HEK293 (cell line): Measurements from ENCODE around the gene LDLRAD4.

Source experiments
- CTCF ChIA-PET: fragments of 350-600 bp; formaldehyde crosslinking; extraction: SDS; loops from one replicate; lab custom pipeline; 2021; ENCODE audit warnings: antibody characterized with exemption; lab: Yijun Ruan, JAX
- POLR2A ChIA-PET: fragments of 300-600 bp; formaldehyde crosslinking; extraction: SDS; loops from one replicate; lab custom pipeline; 2020; ENCODE audit warnings: antibody characterized with exemption, inconsistent platforms; lab: Yijun Ruan, JAX
- H3K27ac ChIP-seq: fragments of 200-500 bp; sonication (Bioruptor generic); 2 replicates; pipeline ENCODE4 v1.5.1; 2014; ENCODE audit warnings: low read depth, low read length, control low read depth, inconsistent platforms; ENCODE audit errors: extremely low read depth
- H3K36me3 ChIP-seq, 2 experiments: fragments of 200-500 bp in 1 of 2; sonication (Bioruptor generic) in 1 of 2; 1 replicate in 1 of 2; 2 replicates in 1 of 2; pipeline ENCODE4 v1.5.1; 2014 to 2017; ENCODE audit warnings: inconsistent platforms in 2 of 2, low read length in 2 of 2; ENCODE audit not compliant: control insufficient read depth in 2 of 2, insufficient read depth in 1 of 2
- H3K4me1 ChIP-seq: fragments of 200-500 bp; sonication (Bioruptor generic); 2 replicates; pipeline ENCODE4 v1.5.1; 2014; ENCODE audit warnings: mild to moderate bottlenecking, low read length, inconsistent platforms; ENCODE audit not compliant: control insufficient read depth, insufficient read depth
- H3K4me3 ChIP-seq: 2 replicates; pipeline ENCODE4 v1.5.1; 2011; ENCODE audit warnings: low read depth, mild to moderate bottlenecking, control low read depth, low read length, moderate library complexity
- H3K9me3 ChIP-seq: fragments of 200-500 bp; sonication (Bioruptor generic); 2 replicates; pipeline ENCODE4 v1.5.1; 2014; ENCODE audit warnings: low read depth, low read length, inconsistent platforms; ENCODE audit not compliant: control insufficient read depth, insufficient read depth
- AEBP2 ChIP-seq: fragments of 450-650 bp; formaldehyde crosslinking; IDR thresholded peaks from 2 replicates; pipeline ENCODE4 v1.5.1; 2016; ENCODE audit warnings: missing biosample characterization, missing genetic modification characterization, borderline replicate concordance
- GLIS1 ChIP-seq: fragments of 450-650 bp; formaldehyde crosslinking; IDR thresholded peaks from 2 replicates; pipeline ENCODE4 v1.5.1; 2016; ENCODE audit warnings: missing biosample characterization, missing genetic modification characterization
- PRDM2 ChIP-seq: fragments of 450-650 bp; formaldehyde crosslinking; IDR thresholded peaks from 2 replicates; pipeline ENCODE4 v1.5.1; 2016; ENCODE audit warnings: missing biosample characterization, missing genetic modification characterization, borderline replicate concordance
- SP7 ChIP-seq: fragments of 450-650 bp; formaldehyde crosslinking; IDR thresholded peaks from 2 replicates; pipeline ENCODE4 v1.5.1; 2016; ENCODE audit warnings: missing biosample characterization, missing genetic modification characterization
- ZBTB17 ChIP-seq: fragments of 450-650 bp; formaldehyde crosslinking; IDR thresholded peaks from 2 replicates; pipeline ENCODE4 v1.5.1; 2016; ENCODE audit warnings: missing biosample characterization, missing genetic modification characterization
- ZBTB8A ChIP-seq: fragments of 450-650 bp; formaldehyde crosslinking; IDR thresholded peaks from 2 replicates; pipeline ENCODE4 v1.5.1; 2016; ENCODE audit warnings: missing biosample characterization, missing genetic modification characterization
- ZEB2 ChIP-seq: fragments of 450-650 bp; formaldehyde crosslinking; IDR thresholded peaks from 2 replicates; pipeline ENCODE4 v1.5.1; 2016; ENCODE audit warnings: missing biosample characterization, missing genetic modification characterization
- ZFP3 ChIP-seq: fragments of 450-650 bp; formaldehyde crosslinking; IDR thresholded peaks from 2 replicates; pipeline ENCODE4 v1.5.1; 2016; ENCODE audit warnings: low read depth, missing biosample characterization, missing genetic modification characterization
- ZNF10 ChIP-seq: fragments of 450-650 bp; formaldehyde crosslinking; IDR thresholded peaks from 2 replicates; pipeline ENCODE4 v1.5.1; 2017; ENCODE audit warnings: missing biosample characterization, missing genetic modification characterization
- ZNF202 ChIP-seq: fragments of 450-650 bp; formaldehyde crosslinking; IDR thresholded peaks from 2 replicates; pipeline ENCODE4 v1.5.1; 2016; ENCODE audit warnings: missing biosample characterization, missing genetic modification characterization, borderline replicate concordance
- ZNF292 ChIP-seq: fragments of 450-650 bp; formaldehyde crosslinking; IDR thresholded peaks from 2 replicates; pipeline ENCODE4 v1.5.1; 2016; ENCODE audit warnings: low read depth, missing biosample characterization, missing genetic modification characterization, borderline replicate concordance
- ZNF394 ChIP-seq: fragments of 450-650 bp; formaldehyde crosslinking; IDR thresholded peaks from 2 replicates; pipeline ENCODE4 v1.5.1; 2016; ENCODE audit warnings: missing biosample characterization, missing genetic modification characterization, mild to moderate bottlenecking, moderate library complexity, borderline replicate concordance
- ZNF521 ChIP-seq: fragments of 450-650 bp; formaldehyde crosslinking; IDR thresholded peaks from 2 replicates; pipeline ENCODE4 v1.5.1; 2017; ENCODE audit warnings: missing biosample characterization, mild to moderate bottlenecking, missing genetic modification characterization
- ZNF555 ChIP-seq: fragments of 450-650 bp; formaldehyde crosslinking; conservative IDR thresholded peaks from 2 replicates; pipeline ENCODE4 v1.5.1; 2017; ENCODE audit warnings: missing biosample characterization, mild to moderate bottlenecking, missing genetic modification characterization, inconsistent platforms
- ZNF580 ChIP-seq: fragments of 450-650 bp; formaldehyde crosslinking; IDR thresholded peaks from 2 replicates; pipeline ENCODE4 v1.5.1; 2016; ENCODE audit warnings: missing biosample characterization, missing genetic modification characterization
- ZNF621 ChIP-seq: fragments of 450-650 bp; formaldehyde crosslinking; IDR thresholded peaks from 2 replicates; pipeline ENCODE4 v1.5.1; 2017; ENCODE audit warnings: missing biosample characterization, missing genetic modification characterization
- ZNF658 ChIP-seq: fragments of 450-650 bp; formaldehyde crosslinking; IDR thresholded peaks from 2 replicates; pipeline ENCODE4; 2016; ENCODE audit warnings: missing biosample characterization, missing genetic modification characterization
- ZNF670 ChIP-seq: fragments of 450-650 bp; formaldehyde crosslinking; IDR thresholded peaks from 2 replicates; pipeline ENCODE4 v1.5.1; 2016; ENCODE audit warnings: missing biosample characterization, missing genetic modification characterization, low read depth
- ZSCAN4 ChIP-seq: fragments of 450-650 bp; formaldehyde crosslinking; IDR thresholded peaks from 2 replicates; pipeline ENCODE4 v1.5.1; 2017; ENCODE audit warnings: missing biosample characterization, missing genetic modification characterization

The LDLRAD4 gene

GRCh38 chr18:13379930-13380690, 161.6 kb downstream of the LDLRAD4 start (continued):
- TF ChIP-seq ZSCAN4 (tag by site-specific recombination), result no peak

GRCh38 chr18:13380691-13381070, 162.1 kb downstream of the LDLRAD4 start:
- no peak for TF ChIP-seq ZNF521
- TF ChIP-seq ZNF670 (tag by site-specific recombination), result no peak
- no peak for TF ChIP-seq ZNF555 (tag by site-specific recombination)
- peak; percentile 13; the same call in 1 of the 2 replicates for TF ChIP-seq GLIS1 (tag by site-specific recombination)
- no peak for TF ChIP-seq AEBP2 (tag by site-specific recombination)
- no peak for TF ChIP-seq ZNF10 (tag by site-specific recombination)
- no peak for TF ChIP-seq ZBTB8A (tag by site-specific recombination)
- Histone ChIP-seq H3K36me3 (no peaks in the 10 kb centered on the region), H3K9me3 (no peaks in the 10 kb centered on the region), H3K4me3 (no peak overlapping the region), H3K27ac (no peak overlapping the region), H3K4me1 (no peaks in the 10 kb centered on the region)
- ChIA-PET POLR2A (no interaction called here), CTCF (interaction anchor here (0.6 to 0.8 kb wide), 2 partner anchors 97 to 146 kb away, joined by 4 read pairs; no protein-coding TSS in a partner anchor)

- H3K27ac ChIP-seq, result no peak overlapping the region
- ChIA-PET POLR2A (no interaction called here), CTCF (no interaction called here)
- H3K4me3 ChIP-seq, result no peak overlapping the region
- H3K4me1 ChIP-seq, result no peaks in the 10 kb centered on the region
- TF ChIP-seq SP7 (tag by site-specific recombination), result no peak
- H3K9me3 ChIP-seq, result no peaks in the 10 kb centered on the region
- no peaks in the 10 kb centered on the region for H3K36me3 ChIP-seq
Measured at GRCh38 chr18:13381331-13381730, 162.8 kb downstream of the LDLRAD4 start.

- no peaks in the 10 kb centered on the region for H3K36me3 ChIP-seq
- CTCF ChIA-PET, result no interaction called here
- H3K4me1 ChIP-seq, result no peaks in the 10 kb centered on the region
- no peak overlapping the region for H3K27ac ChIP-seq
- no peak overlapping the region for H3K4me3 ChIP-seq
- no peaks in the 10 kb centered on the region for H3K9me3 ChIP-seq
- POLR2A ChIA-PET, result no interaction called here
- TF ChIP-seq ZNF292 (tag by site-specific recombination) (no peak), ZNF658 (no peak), ZNF580 (tag by site-specific recombination) (no peak), ZEB2 (tag by site-specific recombination) (no peak), PRDM2 (tag by site-specific recombination) (no peak), ZBTB17 (tag by site-specific recombination) (no peak), ZNF202 (tag by site-specific recombination) (no peak), ZNF621 (tag by site-specific recombination) (no peak), ZFP3 (tag by site-specific recombination) (no peak), ZNF394 (no peak)
Measured at GRCh38 chr18:13381944-13382365, 163.4 kb downstream of the LDLRAD4 start.
